Measurements from ENCODE around the gene TIMM44.

DNA sequence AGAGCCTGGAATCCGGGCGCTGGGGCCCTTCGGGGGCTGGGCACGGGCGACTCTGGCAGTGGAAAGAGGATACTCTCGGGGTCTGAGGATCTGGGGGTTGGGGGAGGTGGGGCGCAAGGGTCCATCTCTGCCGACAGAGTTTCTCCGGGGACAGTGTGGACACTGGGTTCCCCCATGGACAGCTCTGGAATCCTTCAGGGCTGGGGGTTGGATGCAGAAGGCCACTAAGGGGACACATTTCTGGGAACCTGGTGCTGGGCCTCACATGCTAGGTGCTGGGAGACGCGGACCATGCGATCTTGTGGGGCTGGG, 26.6 kb downstream of the TIMM44 start:
- TF ChIP-seq, protein P1, sequence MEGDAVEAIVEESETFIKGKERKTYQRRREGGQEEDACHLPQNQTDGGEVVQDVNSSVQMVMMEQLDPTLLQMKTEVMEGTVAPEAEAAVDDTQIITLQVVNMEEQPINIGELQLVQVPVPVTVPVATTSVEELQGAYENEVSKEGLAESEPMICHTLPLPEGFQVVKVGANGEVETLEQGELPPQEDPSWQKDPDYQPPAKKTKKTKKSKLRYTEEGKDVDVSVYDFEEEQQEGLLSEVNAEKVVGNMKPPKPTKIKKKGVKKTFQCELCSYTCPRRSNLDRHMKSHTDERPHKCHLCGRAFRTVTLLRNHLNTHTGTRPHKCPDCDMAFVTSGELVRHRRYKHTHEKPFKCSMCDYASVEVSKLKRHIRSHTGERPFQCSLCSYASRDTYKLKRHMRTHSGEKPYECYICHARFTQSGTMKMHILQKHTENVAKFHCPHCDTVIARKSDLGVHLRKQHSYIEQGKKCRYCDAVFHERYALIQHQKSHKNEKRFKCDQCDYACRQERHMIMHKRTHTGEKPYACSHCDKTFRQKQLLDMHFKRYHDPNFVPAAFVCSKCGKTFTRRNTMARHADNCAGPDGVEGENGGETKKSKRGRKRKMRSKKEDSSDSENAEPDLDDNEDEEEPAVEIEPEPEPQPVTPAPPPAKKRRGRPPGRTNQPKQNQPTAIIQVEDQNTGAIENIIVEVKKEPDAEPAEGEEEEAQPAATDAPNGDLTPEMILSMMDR (IDR thresholded peaks at IDR 0.05; ENCODE audit: control extremely low read depth in 1 of 3, insufficient read depth in 1 of 3, low read depth in 1 of 3, low read length in 3 of 3): no peak
- no peak for TF ChIP-seq POLR2AphosphoS5 (IDR thresholded peaks at IDR 0.05; ENCODE audit: low read depth, low read length)
- no peak for TF ChIP-seq CEBPB (IDR thresholded peaks at IDR 0.05; ENCODE audit: low read depth, low read length)
- no peak for TF ChIP-seq BACH1 (IDR thresholded peaks at IDR 0.05; ENCODE audit: low read length)
- no peak for TF ChIP-seq HDAC2 (IDR thresholded peaks at IDR 0.05; ENCODE audit: borderline replicate concordance in 1 of 2, low read depth in 2 of 2, low read length in 2 of 2)
